ENCODE results near the gene KIF3B.
"Not testable (repeated sequence)": the region's sequence is repeated elsewhere in the genome, so short reads cannot be mapped to it uniquely, and the experiment has no call there.

GRCh38 chr20:32355907-32356621 lies 78.6 kb downstream of the KIF3B start:
- not testable (repeated sequence) for TF ChIP-seq CTCF, POLR2A (IDR thresholded peaks at IDR 0.05)

Data from adrenal gland (tissue), 5 donors.